Memory B cell (primary cell): ENCODE data around the gene FAM107B.

Experiments
- ATAC-seq: fragments of 150-1000 bp; cut with Tn5 transposase; 2 replicates; pipeline ENCODE4 v1.10.0; 2021; ENCODE audit warnings: low read depth, mild to moderate bottlenecking, moderate library complexity
- DNase-seq, 2 donors: peaks; one replicate each; pipeline ENCODE4 v3.0.0; 2022; ENCODE audit warnings: low spot score in 2 of 2
- H3K27ac Mint-ChIP-seq: one replicate; pipeline ENCODE4 v1.8.0; 2022; ENCODE audit warnings: mild to moderate bottlenecking, moderate library complexity, mixed read lengths
- H3K27me3 Mint-ChIP-seq: one replicate; pipeline ENCODE4 v1.8.0; 2022; ENCODE audit warnings: mixed read lengths
- H3K36me3 Mint-ChIP-seq: one replicate; pipeline ENCODE4 v1.8.0; 2022; ENCODE audit warnings: mild to moderate bottlenecking, mixed read lengths
- H3K4me1 Mint-ChIP-seq: one replicate; pipeline ENCODE4 v1.8.0; 2022; ENCODE audit warnings: mixed read lengths
- H3K4me3 Mint-ChIP-seq: one replicate; pipeline ENCODE4 v1.8.0; 2022; ENCODE audit warnings: mild to moderate bottlenecking, moderate library complexity, mixed read lengths
- H3K9me3 Mint-ChIP-seq: one replicate; pipeline ENCODE4 v1.8.0; 2022; ENCODE audit warnings: mixed read lengths

The FAM107B gene

GRCh38 chr10:14758994-14759664 is 15.6 kb downstream of the FAM107B start:
- Mint-ChIP-seq H3K4me1 (peaks cover 7% of the 10 kb centered on the region), H3K27ac (no peak overlapping the region), H3K4me3 (no peak overlapping the region), H3K36me3 (no peaks in the 10 kb centered on the region), H3K27me3 (no peaks in the 10 kb centered on the region), H3K9me3 (no peaks in the 10 kb centered on the region)
- ATAC-seq (no peak), DNase-seq (no peak)

GRCh38 chr10:14758451-14758850 is 16.2 kb downstream of the FAM107B start:
- Mint-ChIP-seq H3K27me3 (no peaks in the 10 kb centered on the region), H3K27ac (no peak overlapping the region), H3K4me1 (peaks cover 7% of the 10 kb centered on the region), H3K4me3 (no peak overlapping the region), H3K9me3 (no peaks in the 10 kb centered on the region), H3K36me3 (no peaks in the 10 kb centered on the region)
- no peak for DNase-seq
- no peak for ATAC-seq

- Mint-ChIP-seq H3K36me3 (no peaks in the 10 kb centered on the region), H3K4me1 (peaks cover 12% of the 10 kb centered on the region), H3K27me3 (no peaks in the 10 kb centered on the region), H3K9me3 (no peaks in the 10 kb centered on the region), H3K4me3 (no peak overlapping the region), H3K27ac (no peak overlapping the region)
- no peak for ATAC-seq
- DNase-seq = no peak
Observed at GRCh38 chr10:14757986-14758385, 16.7 kb downstream of the FAM107B start.

GRCh38 chr10:14757394-14757793 is 17.3 kb downstream of the FAM107B start:
- no peak for ATAC-seq
- no peak overlapping the region for H3K4me3 Mint-ChIP-seq
- no peak for DNase-seq
- no peaks in the 10 kb centered on the region for H3K27me3 Mint-ChIP-seq
- no peak overlapping the region for H3K27ac Mint-ChIP-seq
- no peaks in the 10 kb centered on the region for H3K36me3 Mint-ChIP-seq
- no peaks in the 10 kb centered on the region for H3K9me3 Mint-ChIP-seq
- peaks cover 10% of the 10 kb centered on the region for H3K4me1 Mint-ChIP-seq

- no peaks in the 10 kb centered on the region for H3K9me3 Mint-ChIP-seq
- H3K27me3 Mint-ChIP-seq = no peaks in the 10 kb centered on the region
- H3K27ac Mint-ChIP-seq = peak overlapping the region; percentile 46
- ATAC-seq (no peak), DNase-seq (no peak)
- H3K4me1 Mint-ChIP-seq = peaks cover 35% of the 10 kb centered on the region
- no peaks in the 10 kb centered on the region for H3K36me3 Mint-ChIP-seq
- H3K4me3 Mint-ChIP-seq = no peak overlapping the region
Observed at GRCh38 chr10:14753441-14753840, 21.3 kb downstream of the FAM107B start.

- H3K27ac Mint-ChIP-seq = peak overlapping the region; percentile 83
- H3K4me3 Mint-ChIP-seq = peak overlapping the region; percentile 67
- H3K36me3 Mint-ChIP-seq = no peaks in the 10 kb centered on the region
- no peaks in the 10 kb centered on the region for H3K9me3 Mint-ChIP-seq
- peaks cover 44% of the 10 kb centered on the region for H3K4me1 Mint-ChIP-seq
- ATAC-seq (no peak), DNase-seq (no peak)
- H3K27me3 Mint-ChIP-seq = no peaks in the 10 kb centered on the region
Observed at GRCh38 chr10:14751921-14752320, 22.8 kb downstream of the FAM107B start.

GRCh38 chr10:14751014-14751896 is 23.4 kb downstream of the FAM107B start:
- DNase-seq (peak; percentile 48 to 53), ATAC-seq (peak; percentile 83)
- Mint-ChIP-seq H3K27me3 (no peaks in the 10 kb centered on the region), H3K4me1 (peaks cover 49% of the 10 kb centered on the region), H3K27ac (peak overlapping the region; percentile 83), H3K9me3 (no peaks in the 10 kb centered on the region), H3K4me3 (peak overlapping the region; percentile 67), H3K36me3 (no peaks in the 10 kb centered on the region)

- peak in 1 of 2 donors; percentile 41 for DNase-seq
- Mint-ChIP-seq H3K9me3 (peaks cover 4% of the 10 kb centered on the region), H3K4me1 (peaks cover 63% of the 10 kb centered on the region), H3K36me3 (no peaks in the 10 kb centered on the region), H3K4me3 (peak overlapping the region; percentile 27), H3K27ac (peak overlapping the region; percentile 83), H3K27me3 (no peaks in the 10 kb centered on the region)
- ATAC-seq = peak; percentile 70
Observed at GRCh38 chr10:14749070-14749809, 25.5 kb downstream of the FAM107B start.

GRCh38 chr10:14748441-14748840 is 26.3 kb downstream of the FAM107B start:
- Mint-ChIP-seq H3K9me3 (peaks cover 7% of the 10 kb centered on the region), H3K27me3 (no peaks in the 10 kb centered on the region), H3K36me3 (peaks cover 2% of the 10 kb centered on the region), H3K4me3 (no peak overlapping the region), H3K4me1 (peaks cover 70% of the 10 kb centered on the region), H3K27ac (peak overlapping the region; percentile 83)
- ATAC-seq (no peak), DNase-seq (no peak)

GRCh38 chr10:14742815-14743214 is 31.9 kb downstream of the FAM107B start:
- ATAC-seq = peak; percentile 79
- H3K4me3 Mint-ChIP-seq = peak overlapping the region; percentile 37
- peak in 1 of 2 donors; percentile 34 for DNase-seq

GRCh38 chr10:14742382-14742781 is 32.3 kb downstream of the FAM107B start:
- Mint-ChIP-seq H3K27me3 (no peaks in the 10 kb centered on the region), H3K4me3 (peak overlapping the region; percentile 37), H3K36me3 (peaks cover 9% of the 10 kb centered on the region), H3K27ac (peak overlapping the region; percentile 85), H3K9me3 (peaks cover 10% of the 10 kb centered on the region), H3K4me1 (peaks cover 52% of the 10 kb centered on the region)
- DNase-seq = no peak
- no peak for ATAC-seq

More at GRCh38 chr10:14742815-14743214, 31.9 kb downstream of the FAM107B start:
- Mint-ChIP-seq H3K27me3 (no peaks in the 10 kb centered on the region), H3K9me3 (peaks cover 10% of the 10 kb centered on the region), H3K27ac (peak overlapping the region; percentile 85), H3K36me3 (peaks cover 9% of the 10 kb centered on the region), H3K4me1 (peaks cover 50% of the 10 kb centered on the region)

GRCh38 chr10:14740684-14741247 is 33.9 kb downstream of the FAM107B start:
- ATAC-seq = peak; percentile 80
- Mint-ChIP-seq H3K4me1 (peaks cover 58% of the 10 kb centered on the region), H3K27me3 (no peaks in the 10 kb centered on the region), H3K9me3 (peaks cover 8% of the 10 kb centered on the region), H3K27ac (peak overlapping the region; percentile 85), H3K36me3 (peaks cover 9% of the 10 kb centered on the region), H3K4me3 (peak overlapping the region; percentile 70)
- peak; percentile 41 for DNase-seq

GRCh38 chr10:14737808-14738545 is 36.7 kb downstream of the FAM107B start:
- Mint-ChIP-seq H3K4me3 (no peak overlapping the region), H3K27ac (peak overlapping the region; percentile 67), H3K4me1 (peaks cover 40% of the 10 kb centered on the region), H3K27me3 (no peaks in the 10 kb centered on the region), H3K36me3 (peaks cover 7% of the 10 kb centered on the region), H3K9me3 (peaks cover 3% of the 10 kb centered on the region)
- ATAC-seq = no peak
- no peak for DNase-seq
